HG03060 (cell line): Measurements from ENCODE around the gene EYS.

ENCODE experiments used
- ATAC-seq: cut with Tn5 transposase; IDR thresholded peaks from one replicate; pipeline ENCODE4 v1.9.1; 2021; ENCODE audit warnings: low read depth, moderate number of reproducible peaks; ENCODE audit not compliant: unreplicated experiment

EYS gene

GRCh38 chr6:64874776-64875175, 832.2 kb downstream of the EYS start:
- ATAC-seq: no peak

- no peak for ATAC-seq
These were observed 834.4 kb downstream of the EYS start for GRCh38 chr6:64872633-64873032.

GRCh38 chr6:64861039-64861651, 845.9 kb downstream of the EYS start:
- ATAC-seq: no peak

GRCh38 chr6:64860203-64860602, 846.8 kb downstream of the EYS start:
- no peak for ATAC-seq

- no peak for ATAC-seq
These were observed 856.9 kb downstream of the EYS start for GRCh38 chr6:64850121-64850520.

GRCh38 chr6:64848467-64848866, 858.6 kb downstream of the EYS start:
- ATAC-seq: no peak

- ATAC-seq: no peak
These were observed 859.6 kb downstream of the EYS start for GRCh38 chr6:64847396-64847795.

GRCh38 chr6:64838726-64839125, 868.3 kb downstream of the EYS start:
- ATAC-seq: no peak

GRCh38 chr6:64831680-64832079, 875.3 kb downstream of the EYS start:
- ATAC-seq: no peak

- ATAC-seq: no peak
These were observed 889.5 kb downstream of the EYS start for GRCh38 chr6:64817525-64817924.

GRCh38 chr6:64815718-64816117, 891.3 kb downstream of the EYS start:
- no peak for ATAC-seq

GRCh38 chr6:64812138-64812537, 894.9 kb downstream of the EYS start:
- no peak for ATAC-seq

GRCh38 chr6:64811119-64811518, 895.9 kb downstream of the EYS start:
- ATAC-seq: no peak

GRCh38 chr6:64807785-64808184, 899.2 kb downstream of the EYS start:
- ATAC-seq: no peak

GRCh38 chr6:64803470-64804166, 903.4 kb downstream of the EYS start:
- no peak for ATAC-seq

- no peak for ATAC-seq
These were observed 914.5 kb downstream of the EYS start for GRCh38 chr6:64792534-64792933.

- ATAC-seq: no peak
These were observed 917.5 kb downstream of the EYS start for GRCh38 chr6:64789476-64789875.

GRCh38 chr6:64786736-64787135, 920.3 kb downstream of the EYS start:
- no peak for ATAC-seq

- no peak for ATAC-seq
These were observed 924.1 kb downstream of the EYS start for GRCh38 chr6:64782877-64783276.

- no peak for ATAC-seq
These were observed 928.9 kb downstream of the EYS start for GRCh38 chr6:64777941-64778785.

- no peak for ATAC-seq
These were observed 930.7 kb downstream of the EYS start for GRCh38 chr6:64776359-64776758.

- no peak for ATAC-seq
These were observed 932.1 kb downstream of the EYS start for GRCh38 chr6:64774881-64775280.
